HG03060 (cell line): ENCODE results near the gene CPT2.

Experiments used
- ATAC-seq: cut with Tn5 transposase; IDR thresholded peaks from one replicate; pipeline ENCODE4 v1.9.1; 2021; ENCODE audit warnings: low read depth, moderate number of reproducible peaks; ENCODE audit not compliant: unreplicated experiment

CPT2 gene

DNA sequence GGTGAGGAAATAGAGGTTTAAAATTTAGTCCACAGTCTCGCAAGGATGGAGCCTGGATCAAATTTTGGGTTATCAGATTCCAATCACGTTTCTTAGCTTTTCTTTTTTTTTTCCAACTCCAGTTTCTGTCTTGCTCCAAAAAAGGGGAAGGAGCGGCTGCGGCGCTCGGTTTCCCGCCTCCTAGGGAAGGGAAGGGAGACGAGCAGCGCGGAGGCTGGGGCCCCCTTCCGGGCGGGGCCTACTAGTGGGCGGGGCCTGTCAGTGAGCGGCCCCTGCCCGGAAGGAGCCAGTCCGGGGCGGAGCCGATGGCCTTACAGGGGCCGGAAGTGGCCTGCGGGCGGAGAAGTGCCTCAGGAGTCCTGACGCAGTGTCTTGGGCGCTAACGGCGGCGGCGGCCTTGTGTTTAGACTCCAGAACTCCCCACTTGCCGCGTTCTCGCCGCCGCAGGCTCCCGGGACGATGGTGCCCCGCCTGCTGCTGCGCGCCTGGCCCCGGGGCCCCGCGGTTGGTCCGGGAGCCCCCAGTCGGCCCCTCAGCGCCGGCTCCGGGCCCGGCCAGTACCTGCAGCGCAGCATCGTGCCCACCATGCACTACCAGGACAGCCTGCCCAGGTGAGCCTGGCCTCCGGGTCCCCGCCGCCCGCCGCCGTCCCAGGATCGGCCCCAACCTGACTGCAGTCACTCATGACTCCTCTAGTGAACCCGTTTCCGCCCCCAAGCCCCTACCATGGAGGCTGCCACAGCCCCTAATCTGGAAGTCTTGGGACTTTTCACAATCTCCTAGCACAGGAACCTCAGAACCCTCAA, at the start of gene CPT2:
TSS of gene CPT2 (plus strand) at position 340 of the 806 bp plus-strand sequence. CDS start at position 460, 120 bp downstream.
- peak; percentile 91 for ATAC-seq

- ATAC-seq = no peak
These were observed 49.5 kb upstream of the CPT2 start for GRCh38 chr1:53147174-53147573.

DNA sequence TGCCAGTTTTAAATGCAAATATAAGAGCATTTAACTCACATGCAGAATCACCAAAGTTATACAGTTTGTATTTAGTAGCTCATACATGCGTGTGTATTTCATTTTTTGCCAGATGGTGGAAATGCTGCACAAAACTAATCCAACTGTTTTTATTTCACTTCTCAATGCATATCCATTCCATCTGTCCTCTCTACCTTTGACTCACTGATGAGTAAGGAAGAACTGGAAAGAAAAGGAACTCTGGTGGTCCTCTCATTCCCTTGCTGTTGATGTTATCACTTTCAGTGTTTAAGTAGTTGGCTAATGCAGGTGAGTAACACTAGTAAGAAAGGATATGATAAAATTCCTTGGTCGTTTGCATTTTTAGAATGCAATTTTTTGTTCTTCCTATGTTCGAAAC, 48.5 kb upstream of the CPT2 start:
- no peak for ATAC-seq

DNA sequence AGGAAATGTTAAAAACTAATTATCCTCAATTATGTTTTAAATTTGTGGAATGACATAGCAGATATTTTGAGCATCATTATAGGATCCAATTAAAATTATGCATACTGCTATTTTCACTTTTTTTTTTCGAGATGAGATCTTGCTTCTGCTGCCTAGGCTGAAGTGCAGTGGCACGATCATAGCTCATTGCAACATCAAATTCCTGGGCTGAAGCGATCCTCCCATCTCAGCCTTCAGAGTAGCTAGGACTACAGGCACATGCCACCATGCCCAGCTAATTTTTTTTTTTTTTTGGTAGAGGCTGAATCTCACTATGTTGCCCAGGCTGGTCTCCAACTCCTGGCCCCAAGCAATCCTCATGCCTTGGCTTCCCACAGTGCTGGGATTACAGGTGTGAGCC, 42.9 kb upstream of the CPT2 start:
- no peak for ATAC-seq

- no peak for ATAC-seq
These were observed 41.7 kb upstream of the CPT2 start for GRCh38 chr1:53154859-53155438.

DNA sequence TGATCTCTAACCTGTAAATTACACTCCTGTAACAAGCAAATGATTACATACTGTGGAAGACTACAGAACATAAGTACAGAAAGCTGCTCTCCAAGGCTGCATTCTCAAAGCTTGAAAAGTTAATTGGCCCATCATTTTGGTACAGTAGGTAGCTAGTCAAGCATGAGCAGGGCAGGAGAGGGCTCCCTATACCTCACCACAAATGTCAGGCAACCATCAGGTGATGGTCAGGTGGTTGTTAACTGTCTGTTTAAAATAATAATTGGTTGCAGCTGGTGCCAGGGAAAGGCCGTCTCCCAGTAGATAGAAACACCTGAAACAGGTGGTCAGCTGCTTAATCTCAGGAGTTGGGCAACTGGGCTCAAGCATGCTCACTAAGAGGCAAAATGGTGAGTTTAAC, 41.1 kb upstream of the CPT2 start:
- no peak for ATAC-seq

DNA sequence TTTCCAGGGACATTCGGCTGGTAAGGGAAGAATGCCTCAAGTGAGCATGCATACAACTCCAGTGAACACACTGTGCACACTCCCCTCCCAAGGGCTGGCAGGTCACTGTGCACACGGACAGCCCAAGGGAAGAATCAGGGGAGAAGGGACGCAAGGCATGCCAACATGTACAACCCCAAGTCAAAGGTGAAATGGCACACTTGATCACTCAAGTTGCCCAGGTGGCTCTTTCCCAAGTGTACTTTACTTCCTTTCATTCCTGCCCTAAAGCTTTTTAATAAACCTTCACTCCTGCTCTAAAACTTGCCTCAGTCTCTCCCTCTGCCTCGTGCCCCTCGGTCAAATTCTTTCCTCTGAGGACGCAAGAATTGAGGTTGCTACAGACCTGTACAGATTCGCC, 40.7 kb upstream of the CPT2 start:
- ATAC-seq = no peak

GRCh38 chr1:53156783-53157182, 39.8 kb upstream of the CPT2 start:
- ATAC-seq = no peak

DNA sequence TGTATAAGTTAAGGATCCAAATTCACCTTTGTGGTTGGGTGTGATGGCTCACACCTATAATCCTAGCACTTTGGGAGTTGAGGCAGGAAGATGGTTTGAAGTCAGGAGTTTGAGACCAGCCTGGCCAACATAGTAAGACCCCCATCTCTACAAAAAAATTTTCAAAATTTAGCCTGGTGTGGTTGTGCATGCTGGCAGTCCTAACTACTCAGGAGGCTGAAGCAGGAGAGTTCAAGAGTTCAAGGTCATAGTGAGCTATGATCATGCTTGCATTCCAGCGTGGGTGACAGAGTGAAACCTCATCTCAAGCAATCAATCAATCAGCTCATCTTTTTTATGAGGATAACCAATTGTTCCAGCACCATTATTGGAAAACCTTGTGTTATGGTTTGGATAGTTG, 37.7 kb upstream of the CPT2 start:
- no peak for ATAC-seq

GRCh38 chr1:53160924-53161378, 35.7 kb upstream of the CPT2 start:
- no peak for ATAC-seq

- no peak for ATAC-seq
These were observed 34.0 kb upstream of the CPT2 start for GRCh38 chr1:53162621-53163020.

- ATAC-seq = no peak
These were observed 33.3 kb upstream of the CPT2 start for GRCh38 chr1:53163291-53163768.

DNA sequence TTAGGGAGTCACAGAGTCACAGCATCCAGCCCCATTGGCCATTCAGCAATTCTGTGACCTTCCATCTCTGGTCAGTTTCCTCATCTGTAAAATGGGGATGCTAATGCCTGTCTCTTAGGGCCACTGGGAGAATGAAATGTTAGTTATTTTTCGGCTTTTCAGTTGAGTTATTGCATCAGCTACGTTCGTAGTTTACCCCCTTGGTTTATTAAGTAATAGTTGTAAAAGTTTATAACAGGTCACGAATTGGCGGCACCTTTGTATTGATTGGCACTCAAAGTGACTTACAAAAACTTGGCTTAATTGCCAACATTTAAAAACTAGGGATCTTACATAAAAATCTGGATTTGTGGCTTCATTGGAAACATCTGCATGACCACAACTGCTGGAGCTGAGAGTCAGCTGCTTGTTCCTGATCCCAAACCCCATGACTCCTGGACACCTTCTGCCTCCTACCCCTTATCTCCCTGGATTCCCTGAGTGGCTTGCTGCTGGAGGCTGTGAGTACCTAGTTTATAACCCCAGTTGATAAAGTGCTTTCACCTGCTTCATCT, 31.1 kb upstream of the CPT2 start:
- no peak for ATAC-seq

DNA sequence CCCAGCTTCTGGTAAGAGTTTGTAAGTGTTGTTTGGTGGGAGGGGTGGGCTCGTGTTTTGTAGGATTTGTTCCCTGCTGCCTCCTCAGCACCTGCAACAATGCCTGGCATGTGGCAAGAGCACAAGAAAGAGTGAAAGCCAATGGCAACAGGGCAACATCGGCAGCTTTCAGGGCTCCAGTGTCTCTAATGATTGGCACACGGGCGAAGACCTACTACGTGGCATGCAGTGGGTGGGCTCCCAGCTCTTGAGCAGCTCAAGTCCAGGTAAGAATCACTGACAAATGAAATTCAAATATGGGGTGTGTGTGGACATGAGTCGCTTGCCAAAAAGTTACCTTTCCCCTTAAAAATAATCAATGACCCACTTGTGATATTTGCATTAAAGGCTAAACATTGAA, 30.3 kb upstream of the CPT2 start:
- ATAC-seq = no peak

- ATAC-seq = no peak
These were observed 29.7 kb upstream of the CPT2 start for GRCh38 chr1:53166912-53167311.

DNA sequence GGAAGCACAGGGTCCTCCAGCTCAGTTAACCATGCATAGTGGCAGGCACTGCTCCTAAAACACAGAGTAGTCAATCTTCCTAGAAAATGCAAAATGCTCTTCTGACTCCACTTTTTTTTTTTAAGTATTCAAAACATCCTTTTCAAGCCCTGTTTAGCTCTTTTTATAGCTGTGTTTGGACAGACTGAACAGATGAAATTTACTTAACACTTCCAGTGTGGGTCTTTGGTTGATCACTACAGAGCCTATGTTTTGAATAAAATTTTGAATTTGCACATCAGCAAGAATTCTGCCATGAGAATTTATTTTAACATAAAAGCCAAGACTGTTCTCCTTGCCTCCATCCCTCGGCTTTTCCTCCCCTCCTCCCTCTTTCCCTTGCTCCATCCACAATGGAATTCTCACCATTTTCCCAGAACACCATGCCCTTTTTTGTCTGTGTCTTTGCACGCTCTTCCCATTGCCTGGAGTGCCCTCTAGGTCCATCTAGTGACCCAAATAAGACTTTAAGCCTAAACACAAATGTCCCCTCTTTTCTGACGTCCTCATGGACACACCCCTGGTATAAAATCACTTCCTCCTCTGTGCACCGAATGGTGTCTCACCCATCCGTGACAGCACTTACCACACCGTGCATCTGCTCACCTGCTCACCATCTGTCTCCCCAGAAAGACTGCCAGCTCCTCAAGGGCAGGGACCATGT, 24.0 kb upstream of the CPT2 start:
- ATAC-seq = no peak

- no peak for ATAC-seq
These were observed 21.4 kb upstream of the CPT2 start for GRCh38 chr1:53174971-53175913.

GRCh38 chr1:53176452-53177208, 20.0 kb upstream of the CPT2 start:
- no peak for ATAC-seq

GRCh38 chr1:53180226-53180625, 16.4 kb upstream of the CPT2 start:
- ATAC-seq = no peak
